Left lung (tissue), 10 donors: ENCODE measurements around the gene CCDC61. TPM values are rescaled to one million over a fixed set of nuclear protein-coding genes. Genes with fewer than 3 reads are reported as not detected.

Experiments used
- ATAC-seq: fragments of 200-7000 bp; cut with Tn5 transposase; one replicate; pipeline ENCODE4 v1.9.1; 2020; ENCODE audit warnings: moderate library complexity
- DNase-seq, 4 donors: peaks; one replicate each; pipeline ENCODE4 v3.0.0-alpha.2; 2013 to 2020
- H3K27ac ChIP-seq, 2 donors: fragments of 200-600 bp; sonication (generic) in 1 of 2; one replicate each; pipeline versions ENCODE4 v1.5.0 to v1.8.0; 2020 to 2021
- H3K27me3 ChIP-seq, 2 donors: fragments of 200-600 bp; sonication (generic) in 1 of 2; one replicate each; pipeline versions ENCODE4 v1.5.0 to v1.8.0; 2020 to 2021
- H3K36me3 ChIP-seq, 2 donors: fragments of 200-600 bp; sonication (generic) in 1 of 2; one replicate each; pipeline versions ENCODE4 v1.5.0 to v1.8.0; 2020 to 2021
- H3K4me1 ChIP-seq, 2 donors: fragments of 200-600 bp; one replicate each; pipeline ENCODE4 v1.8.0; 2021
- H3K4me3 ChIP-seq, 2 donors: fragments of 200-600 bp; sonication (generic) in 1 of 2; one replicate each; pipeline versions ENCODE4 v1.5.0 to v1.8.0; 2020 to 2021; ENCODE audit warnings: mild to moderate bottlenecking in 1 of 2
- H3K9me3 ChIP-seq, 2 donors: fragments of 200-600 bp; sonication (generic) in 1 of 2; one replicate each; pipeline versions ENCODE4 v1.5.0 to v1.8.0; 2020 to 2021
- intact Hi-C, 2 donors: fragments of 100-400 bp; cut with DNase I; formaldehyde crosslinking; loops; one replicate each; pipeline versions ENCODE4 v1.11.2 to v1.14.2; 2022
- polyA plus RNA-seq, 6 donors: library from polyadenylated mRNA; unstranded; fragments of 120-200 nt; gene quantifications; one replicate each; pipeline ENCODE4 v1.2.1, GENCODE V29; 2013; ENCODE audit not compliant: insufficient read length in 6 of 6
- total RNA-seq, 2 donors: library from RNA; stranded (reverse); fragmentation: NEBNext Ultra II Directional; extraction: Animal tissue kit (Norgen Biotek cat#: 25700); gene quantifications; one replicate each; pipeline ENCODE4 v1.2.1, GENCODE V29; 2021
- TF ChIP-seq, protein P1 (sequence below), 2 donors: fragments of 200-600 bp; sonication (generic) in 1 of 2; IDR thresholded peaks; one replicate each; pipeline versions ENCODE4 v1.5.0 to v1.8.0; 2021; ENCODE audit warnings: antibody characterized with exemption in 2 of 2
- donor health status: DM: no; HTN: yes; CAD: no.
- donor health status: DM: no; HTN: no; CAD: no.

CCDC61 gene
- total and polyA plus RNA-seq, 8 donors = 12.1 to 17.3 (median 15.1) TPM

DNA sequence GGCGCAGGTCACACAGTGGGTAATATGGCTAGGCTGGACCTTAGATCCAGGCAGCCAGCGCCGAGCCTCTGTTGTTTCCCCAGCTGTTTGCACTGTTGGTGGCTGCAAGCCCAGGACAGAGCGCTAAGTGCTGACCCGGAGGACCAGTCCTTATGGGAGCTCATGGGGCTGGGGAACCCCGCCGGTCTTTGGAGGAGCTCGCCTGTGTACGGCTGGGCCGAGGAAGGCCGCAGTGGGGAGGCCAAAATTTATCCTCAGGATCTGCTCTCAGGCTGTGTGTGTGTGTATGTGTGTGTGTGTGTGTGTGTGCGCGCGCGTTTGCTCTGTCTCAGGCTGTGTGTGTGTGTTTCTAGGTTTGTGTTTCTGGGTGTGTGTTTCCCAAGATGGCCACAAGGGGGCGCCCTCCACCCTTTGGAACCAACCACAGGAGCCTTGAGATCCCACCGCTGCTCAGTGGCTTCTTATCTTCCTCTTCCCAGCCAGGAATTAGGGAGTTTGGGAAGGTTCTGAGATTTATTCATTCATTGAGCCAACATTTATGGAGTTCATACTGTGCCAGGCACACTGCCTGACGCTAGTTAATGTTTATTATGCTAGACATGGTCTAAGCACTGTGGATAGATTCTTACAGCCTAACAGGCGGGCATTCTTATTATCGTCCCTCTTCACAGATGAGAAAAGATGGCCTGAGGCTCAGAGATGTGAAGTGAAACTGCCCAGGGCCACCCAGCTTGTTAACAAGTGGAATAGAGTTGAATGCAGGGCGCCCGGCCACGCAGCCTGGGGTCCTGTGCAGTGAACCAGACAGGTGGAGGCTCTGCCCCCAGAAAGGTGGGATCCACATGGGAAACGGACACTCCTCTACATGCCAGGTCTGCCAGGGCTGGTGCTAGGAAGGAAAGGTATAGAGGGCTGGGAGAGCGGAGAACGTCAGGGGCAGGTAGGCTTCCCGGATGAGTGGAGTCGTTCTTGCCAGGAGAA, 14.6 kb downstream of the CCDC61 start:
- ATAC-seq (peak; percentile 91), DNase-seq (peak in 2 of 4 donors; percentile 64 to 91)
- intact Hi-C loops = no loop called here
- TF ChIP-seq, protein P1, sequence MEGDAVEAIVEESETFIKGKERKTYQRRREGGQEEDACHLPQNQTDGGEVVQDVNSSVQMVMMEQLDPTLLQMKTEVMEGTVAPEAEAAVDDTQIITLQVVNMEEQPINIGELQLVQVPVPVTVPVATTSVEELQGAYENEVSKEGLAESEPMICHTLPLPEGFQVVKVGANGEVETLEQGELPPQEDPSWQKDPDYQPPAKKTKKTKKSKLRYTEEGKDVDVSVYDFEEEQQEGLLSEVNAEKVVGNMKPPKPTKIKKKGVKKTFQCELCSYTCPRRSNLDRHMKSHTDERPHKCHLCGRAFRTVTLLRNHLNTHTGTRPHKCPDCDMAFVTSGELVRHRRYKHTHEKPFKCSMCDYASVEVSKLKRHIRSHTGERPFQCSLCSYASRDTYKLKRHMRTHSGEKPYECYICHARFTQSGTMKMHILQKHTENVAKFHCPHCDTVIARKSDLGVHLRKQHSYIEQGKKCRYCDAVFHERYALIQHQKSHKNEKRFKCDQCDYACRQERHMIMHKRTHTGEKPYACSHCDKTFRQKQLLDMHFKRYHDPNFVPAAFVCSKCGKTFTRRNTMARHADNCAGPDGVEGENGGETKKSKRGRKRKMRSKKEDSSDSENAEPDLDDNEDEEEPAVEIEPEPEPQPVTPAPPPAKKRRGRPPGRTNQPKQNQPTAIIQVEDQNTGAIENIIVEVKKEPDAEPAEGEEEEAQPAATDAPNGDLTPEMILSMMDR (IDR thresholded peaks at IDR 0.05) = peak; percentile 80 to 85
- H3K9me3 ChIP-seq = no peaks in the 10 kb centered on the region
- H3K27me3 ChIP-seq = peaks cover 16 to 21% of the 10 kb centered on the region in 2 donors
- H3K4me3 ChIP-seq = no peak overlapping the region
- peaks cover 0 to 10% of the 10 kb centered on the region in 2 donors for H3K4me1 ChIP-seq
- peaks cover 0 to 26% of the 10 kb centered on the region in 2 donors for H3K36me3 ChIP-seq
- no peak overlapping the region for H3K27ac ChIP-seq

DNA sequence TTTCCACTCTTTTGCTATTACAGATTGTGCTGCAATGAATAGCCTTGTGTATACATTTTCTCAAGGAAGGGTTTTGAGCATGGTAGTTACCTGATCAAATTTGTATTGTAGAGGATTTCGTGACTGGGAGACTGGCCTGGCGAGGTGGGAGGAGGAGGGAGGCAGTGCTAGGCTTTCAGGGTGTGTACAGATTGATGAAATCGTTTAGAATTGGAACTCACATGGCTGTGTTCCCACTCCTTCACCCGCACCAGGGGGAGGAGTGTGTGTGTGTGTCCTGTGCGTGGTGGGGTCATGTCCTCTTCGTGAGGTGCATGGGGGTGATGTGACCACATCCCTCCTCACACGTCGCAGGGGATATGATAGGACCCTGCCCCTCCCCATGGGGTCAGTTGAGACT, 19.3 kb downstream of the CCDC61 start:
- Histone ChIP-seq H3K27ac (no peak overlapping the region), H3K4me1 (peaks cover 7 to 30% of the 10 kb centered on the region in 2 donors), H3K27me3 (peaks cover 17 to 37% of the 10 kb centered on the region in 2 donors), H3K4me3 (peak overlapping the region; percentile 17 to 78), H3K36me3 (peaks cover 0 to 3% of the 10 kb centered on the region in 2 donors), H3K9me3 (no peaks in the 10 kb centered on the region)
- intact Hi-C loops = no loop called here
- no peak for ATAC-seq
- TF ChIP-seq, protein P1 (IDR thresholded peaks at IDR 0.05) = no peak
- no peak for DNase-seq

DNA sequence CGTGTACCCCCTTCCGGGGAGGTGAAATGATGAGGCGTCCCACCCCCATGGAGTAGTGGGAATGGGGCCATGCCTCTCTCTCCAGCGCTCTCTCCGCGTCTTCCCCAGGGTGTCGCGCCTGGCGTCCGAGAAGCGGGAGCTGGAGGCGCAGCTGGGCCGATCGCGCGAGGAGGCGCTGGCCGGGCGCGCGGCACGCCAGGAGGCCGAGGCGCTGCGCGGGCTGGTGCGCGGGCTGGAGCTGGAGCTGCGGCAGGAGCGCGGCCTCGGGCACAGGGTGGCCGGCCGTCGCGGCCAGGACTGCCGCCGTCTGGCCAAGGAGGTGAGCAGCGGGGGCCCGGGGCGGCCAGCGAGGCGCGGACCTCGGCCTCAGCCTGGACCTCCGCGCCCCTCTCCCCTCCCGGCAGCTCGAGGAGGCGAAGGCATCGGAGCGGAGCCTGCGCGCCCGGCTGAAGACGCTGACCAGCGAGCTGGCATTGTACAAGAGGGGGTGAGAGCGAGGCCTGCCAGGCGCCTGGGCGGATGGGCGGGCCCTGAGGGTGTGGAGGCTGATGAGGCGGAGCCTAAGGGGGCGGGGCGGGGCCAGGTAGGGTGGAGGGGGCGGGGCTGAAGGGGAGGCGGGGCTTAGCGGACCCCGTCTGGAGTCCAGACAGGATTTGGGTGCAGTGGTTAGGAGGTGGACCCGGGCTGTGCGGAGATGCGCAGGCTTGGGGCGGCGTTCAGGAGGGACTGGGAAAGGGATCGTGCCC, 19.8 kb downstream of the CCDC61 start:
- peak in 3 of 4 donors; percentile 60 to 94 (median 86) for DNase-seq
- intact Hi-C loops = no loop called here
- peak; percentile 89 for ATAC-seq
- Histone ChIP-seq H3K9me3 (no peaks in the 10 kb centered on the region), H3K4me1 (peaks cover 7 to 29% of the 10 kb centered on the region in 2 donors), H3K4me3 (peak overlapping the region; percentile 17 to 78), H3K36me3 (peaks cover 0 to 3% of the 10 kb centered on the region in 2 donors), H3K27me3 (peaks cover 17 to 37% of the 10 kb centered on the region in 2 donors), H3K27ac (no peak overlapping the region)
- TF ChIP-seq, protein P1 (IDR thresholded peaks at IDR 0.05) = no peak

DNA sequence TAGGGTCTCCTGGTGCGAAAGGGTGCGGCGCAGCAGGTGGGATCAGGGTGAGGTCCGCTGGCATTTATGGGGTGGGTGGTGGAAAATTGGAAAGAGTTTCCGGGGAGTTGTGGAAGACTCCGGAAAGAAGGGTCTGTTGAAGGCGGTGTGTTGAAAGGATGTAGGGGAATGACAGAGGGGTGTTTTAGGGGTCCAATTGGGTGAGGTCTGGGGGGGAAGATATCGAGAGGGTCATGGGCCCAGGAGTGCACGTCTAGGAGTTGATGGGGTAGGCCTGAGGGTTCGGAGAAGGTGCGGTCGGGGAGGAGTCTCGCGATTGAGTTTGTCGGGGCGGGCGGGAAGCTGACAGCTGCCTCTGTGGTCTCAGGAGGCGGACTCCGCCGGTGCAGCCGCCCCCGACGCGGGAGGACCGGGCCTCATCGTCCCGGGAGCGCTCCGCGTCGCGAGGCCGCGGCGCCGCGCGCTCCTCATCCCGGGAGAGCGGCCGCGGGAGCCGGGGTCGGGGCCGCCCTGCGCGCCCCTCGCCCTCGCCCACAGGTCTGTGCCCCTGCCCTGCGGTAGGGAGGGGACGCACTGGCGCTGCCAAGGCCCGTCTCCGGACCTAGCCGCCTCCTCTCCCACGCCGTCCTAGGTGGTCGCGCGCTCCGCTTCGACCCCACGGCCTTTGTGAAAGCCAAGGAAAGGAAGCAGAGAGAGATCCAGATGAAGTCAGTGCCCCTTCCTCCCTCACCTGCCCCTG, 20.6 kb downstream of the CCDC61 start:
- TF ChIP-seq, protein P1 (IDR thresholded peaks at IDR 0.05) = no peak
- peak overlapping the region in 1 of 2 donors; percentile 73 for H3K27ac ChIP-seq
- H3K27me3 ChIP-seq = peaks cover 17 to 37% of the 10 kb centered on the region in 2 donors
- peak in 1 of 4 donors; percentile 85 for DNase-seq
- peak; percentile 25 for ATAC-seq
- H3K9me3 ChIP-seq = no peaks in the 10 kb centered on the region
- H3K36me3 ChIP-seq = no peaks in the 10 kb centered on the region
- H3K4me3 ChIP-seq = peak overlapping the region; percentile 46 to 78
- intact Hi-C loops = no loop called here
- peaks cover 7 to 29% of the 10 kb centered on the region in 2 donors for H3K4me1 ChIP-seq
